Naive B cell (primary cell): ENCODE measurements around the gene GRHPR. TPM values are rescaled to one million over a fixed set of nuclear protein-coding genes. Genes with fewer than 3 reads are reported as not detected.
"Not testable (repeated sequence)": the region's sequence is repeated elsewhere in the genome, so short reads cannot be mapped to it uniquely, and the experiment has no call there.

Experiments used
- ATAC-seq, 2 donors: fragments of 150-1000 bp; cut with Tn5 transposase; 2 replicates each; pipeline ENCODE4 v1.10.0; 2021; ENCODE audit warnings: low read depth in 2 of 2, mild to moderate bottlenecking in 2 of 2, moderate library complexity in 2 of 2
- DNase-seq: peaks from one replicate; pipeline ENCODE4 v3.0.0; 2022
- H3K27ac Mint-ChIP-seq, 6 donors: one replicate each; pipeline ENCODE4 v1.8.0; 2020 to 2022; ENCODE audit warnings: mild to moderate bottlenecking in 6 of 6, mixed read lengths in 6 of 6, moderate library complexity in 5 of 6, inconsistent platforms in 2 of 6
- H3K27me3 Mint-ChIP-seq, 3 donors: one replicate each; pipeline ENCODE4 v1.8.0; 2021 to 2022; ENCODE audit warnings: mixed read lengths in 3 of 3, mild to moderate bottlenecking in 1 of 3
- H3K36me3 Mint-ChIP-seq, 2 donors: one replicate each; pipeline ENCODE4 v1.8.0; 2020 to 2022; ENCODE audit warnings: mixed read lengths in 2 of 2, inconsistent platforms in 1 of 2, mild to moderate bottlenecking in 1 of 2
- H3K4me1 Mint-ChIP-seq, 3 donors: one replicate each; pipeline ENCODE4 v1.8.0; 2020 to 2022; ENCODE audit warnings: mixed read lengths in 3 of 3, inconsistent platforms in 1 of 3, mild to moderate bottlenecking in 1 of 3, moderate library complexity in 1 of 3
- H3K4me3 Mint-ChIP-seq, 8 donors: one replicate each; pipeline ENCODE4 v1.8.0; 2020 to 2022; ENCODE audit warnings: mild to moderate bottlenecking in 8 of 8, mixed read lengths in 8 of 8, moderate library complexity in 8 of 8, inconsistent platforms in 2 of 8
- H3K9me3 Mint-ChIP-seq, 7 donors: one replicate each; pipeline ENCODE4 v1.8.0; 2020 to 2022; ENCODE audit warnings: mixed read lengths in 7 of 7, mild to moderate bottlenecking in 5 of 7, inconsistent platforms in 2 of 7, moderate library complexity in 1 of 7
- polyA plus RNA-seq, 6 donors: library from polyadenylated mRNA; unstranded; fragments of 300-500 nt; fragmentation: Illumina TruSeq; gene quantifications; one replicate each; pipeline ENCODE4 v1.2.3, GENCODE V29; 2021; ENCODE audit warnings: low read depth in 6 of 6

Gene GRHPR
- polyA plus RNA-seq, 6 donors from 2014 or later: 90.5 to 185 (median 126) TPM

DNA sequence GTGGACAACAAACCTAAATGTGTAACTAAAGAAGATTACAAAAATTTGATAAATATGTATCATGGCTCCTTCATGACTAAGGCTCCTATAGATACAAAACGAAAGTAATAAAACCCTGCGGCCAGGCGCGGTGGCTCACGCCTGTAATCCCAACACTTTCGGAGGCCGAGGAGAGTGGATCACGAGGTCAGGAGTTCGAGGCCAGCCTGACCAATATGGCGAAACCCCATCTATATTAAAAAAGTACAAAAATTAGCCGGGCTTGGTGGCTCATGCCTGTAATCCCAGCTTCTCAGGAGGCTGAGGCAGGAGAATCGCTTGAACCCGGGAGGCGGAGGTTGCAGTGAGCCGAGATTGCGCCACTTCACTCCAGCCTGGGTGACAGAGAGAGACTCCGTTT lies 45.0 kb downstream of the GRHPR start:
- not testable (repeated sequence) for H3K36me3 Mint-ChIP-seq, ATAC-seq, H3K9me3 Mint-ChIP-seq, H3K27me3 Mint-ChIP-seq, DNase-seq, H3K27ac Mint-ChIP-seq
- Mint-ChIP-seq H3K4me1 (peaks cover 24 to 41% (median 39%) of the 10 kb centered on the region in 3 donors), H3K4me3 (peak overlapping the region in 2 of 8 donors; percentile 96 to 98)

DNA sequence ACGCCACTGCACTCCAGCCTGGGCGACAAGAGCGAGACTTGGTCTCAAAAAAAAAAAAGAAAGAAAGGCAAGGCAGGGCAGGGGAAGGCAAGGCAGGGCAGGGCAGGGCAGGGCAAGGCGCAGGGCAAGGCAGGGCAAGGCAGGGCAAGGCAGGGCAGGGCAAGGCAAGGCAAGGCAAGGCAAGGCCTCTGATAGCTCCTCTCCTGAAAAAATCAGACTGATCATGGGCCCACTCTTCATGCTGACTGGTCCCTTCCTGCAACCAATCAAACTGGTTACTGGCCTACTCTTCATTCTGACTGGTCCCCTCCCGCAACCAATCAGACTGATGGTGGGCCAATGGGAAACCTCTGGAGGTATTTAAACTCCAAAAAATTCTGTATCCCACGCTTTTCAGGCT lies 46.1 kb downstream of the GRHPR start:
- H3K27me3 Mint-ChIP-seq: no peaks in the 10 kb centered on the region
- H3K36me3 Mint-ChIP-seq: no peaks in the 10 kb centered on the region
- peak overlapping the region in 2 of 8 donors; percentile 16 to 48 for H3K4me3 Mint-ChIP-seq
- no peak for DNase-seq
- H3K27ac Mint-ChIP-seq: peak overlapping the region in 1 of 6 donors; percentile 54
- peaks cover 15 to 31% (median 29%) of the 10 kb centered on the region in 3 donors for H3K4me1 Mint-ChIP-seq
- no peak for ATAC-seq
- H3K9me3 Mint-ChIP-seq: no peaks in the 10 kb centered on the region

DNA sequence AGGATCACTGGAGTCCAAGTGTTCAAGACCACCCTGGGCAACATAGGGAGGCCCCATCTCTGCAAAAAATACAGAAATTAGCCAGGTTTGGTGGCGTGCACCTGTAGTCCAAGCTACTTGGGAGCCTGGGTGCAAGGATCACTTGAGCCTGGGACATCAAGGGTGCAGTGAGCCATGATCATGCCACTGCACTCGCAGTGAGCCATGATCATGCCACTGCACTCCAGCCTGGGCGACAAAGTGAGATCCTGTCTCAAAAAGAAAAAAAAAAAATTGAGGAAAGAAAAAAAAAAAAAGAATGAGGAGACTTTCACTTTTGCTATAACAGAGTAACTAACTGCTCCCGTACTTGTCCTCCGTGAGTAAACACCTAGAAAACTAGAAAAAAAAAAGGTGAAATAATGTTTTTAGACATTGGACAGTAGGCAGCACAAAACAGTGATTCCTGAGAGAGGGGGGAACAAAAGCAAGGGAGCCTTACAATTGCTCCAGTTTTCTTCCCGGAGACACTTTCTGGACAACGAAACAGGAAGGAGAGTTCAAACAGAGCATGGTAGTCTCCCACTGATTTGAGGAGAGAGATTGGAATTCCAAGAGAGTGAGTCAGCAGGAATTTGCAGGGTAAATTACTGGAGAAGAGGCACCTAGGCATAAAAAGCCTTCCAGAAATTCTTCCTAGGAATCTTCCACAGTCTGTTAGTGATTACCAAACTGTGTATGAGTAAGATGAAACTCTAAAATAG lies 49.6 kb downstream of the GRHPR start:
- DNase-seq: no peak
- peaks cover 0 to 6% (median 0%) of the 10 kb centered on the region in 3 donors for H3K27me3 Mint-ChIP-seq
- no peak for ATAC-seq
- H3K9me3 Mint-ChIP-seq: peaks cover 1 to 14% (median 5%) of the 10 kb centered on the region in 7 donors
- peaks cover 10 to 15% (median 11%) of the 10 kb centered on the region in 3 donors for H3K4me1 Mint-ChIP-seq
- peak overlapping the region; percentile 16 to 86 (median 74) for H3K4me3 Mint-ChIP-seq
- no peaks in the 10 kb centered on the region for H3K36me3 Mint-ChIP-seq
- H3K27ac Mint-ChIP-seq: peak overlapping the region in 4 of 6 donors; percentile 21 to 72 (median 48)

DNA sequence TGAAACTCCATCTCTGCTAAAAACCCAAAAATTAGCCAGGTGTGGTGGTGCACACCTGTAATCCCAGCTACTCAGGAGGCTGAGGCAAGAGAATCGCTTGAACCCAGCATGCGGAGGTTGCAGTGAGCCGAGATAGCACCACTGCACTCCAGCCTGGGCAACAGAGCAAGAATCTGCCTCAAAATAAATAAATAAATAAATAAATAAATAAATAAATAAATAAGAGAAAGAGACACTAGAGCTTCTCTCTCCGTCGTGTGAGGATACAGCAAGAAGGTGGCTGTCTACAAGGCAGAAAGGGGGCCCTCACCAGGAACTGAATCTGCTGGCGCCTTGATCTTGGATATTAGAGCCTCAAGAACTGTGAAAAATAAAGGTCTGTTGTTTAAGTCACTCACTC lies 51.5 kb downstream of the GRHPR start:
- Mint-ChIP-seq H3K9me3 (peaks cover 1 to 14% (median 5%) of the 10 kb centered on the region in 7 donors), H3K4me1 (peaks cover 18 to 23% (median 19%) of the 10 kb centered on the region in 3 donors)
- DNase-seq, H3K36me3 Mint-ChIP-seq, H3K27ac Mint-ChIP-seq, H3K4me3 Mint-ChIP-seq, H3K27me3 Mint-ChIP-seq, ATAC-seq: not testable (repeated sequence)

DNA sequence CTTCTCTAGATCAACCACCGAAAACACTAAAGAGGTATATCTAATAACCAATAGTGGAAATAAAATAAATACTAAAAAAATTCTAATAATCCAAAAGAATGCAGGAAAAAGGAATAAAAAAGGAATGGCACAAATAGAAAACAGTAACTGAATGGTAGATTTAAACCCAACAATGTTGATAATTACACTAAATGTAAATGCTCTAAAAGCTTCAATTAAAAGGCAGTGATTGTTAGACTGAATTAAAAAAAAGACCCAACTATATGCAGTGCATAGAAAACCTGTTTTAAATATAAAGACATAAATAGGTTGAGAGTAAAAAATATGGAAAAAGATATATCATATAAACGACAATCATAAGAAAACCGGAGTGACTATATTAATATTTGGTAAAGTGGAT lies 51.9 kb downstream of the GRHPR start:
- peaks cover 1 to 14% (median 5%) of the 10 kb centered on the region in 7 donors for H3K9me3 Mint-ChIP-seq
- peaks cover 0 to 6% (median 0%) of the 10 kb centered on the region in 3 donors for H3K27me3 Mint-ChIP-seq
- no peak overlapping the region for H3K27ac Mint-ChIP-seq

DNA sequence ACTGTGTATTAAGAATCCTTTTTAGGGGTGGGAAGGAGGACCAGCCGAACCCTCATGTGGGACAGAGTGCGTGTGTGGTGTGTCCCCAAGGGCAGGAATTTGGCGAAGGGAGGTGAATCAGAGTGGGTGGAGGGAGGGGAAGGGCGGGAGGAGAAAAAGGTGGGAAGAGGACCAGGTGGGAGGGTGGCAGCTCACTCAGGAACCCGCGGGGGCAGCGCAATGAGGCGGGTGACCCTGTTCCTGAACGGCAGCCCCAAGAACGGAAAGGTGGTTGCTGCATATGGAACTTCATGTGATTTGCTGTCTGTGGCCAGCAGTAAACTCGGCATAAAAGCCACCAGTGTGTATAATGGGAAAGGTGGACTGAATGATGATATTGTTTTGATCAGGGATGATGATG lies 54.4 kb downstream of the GRHPR start:
- DNase-seq: no peak
- ATAC-seq: no peak
- Mint-ChIP-seq H3K9me3 (peaks cover 1 to 14% (median 5%) of the 10 kb centered on the region in 7 donors), H3K27ac (peak overlapping the region in 3 of 6 donors; percentile 9 to 40 (median 16)), H3K36me3 (no peaks in the 10 kb centered on the region), H3K27me3 (peaks cover 0 to 13% (median 9%) of the 10 kb centered on the region in 3 donors), H3K4me1 (peaks cover 13 to 24% (median 19%) of the 10 kb centered on the region in 3 donors), H3K4me3 (no peak overlapping the region)

More for the DNA sequence above, 51.9 kb downstream of the GRHPR start:
- Mint-ChIP-seq H3K4me1 (peaks cover 18 to 23% (median 19%) of the 10 kb centered on the region in 3 donors), H3K4me3 (no peak overlapping the region), H3K36me3 (no peaks in the 10 kb centered on the region)
- ATAC-seq (no peak), DNase-seq (no peak)

DNA sequence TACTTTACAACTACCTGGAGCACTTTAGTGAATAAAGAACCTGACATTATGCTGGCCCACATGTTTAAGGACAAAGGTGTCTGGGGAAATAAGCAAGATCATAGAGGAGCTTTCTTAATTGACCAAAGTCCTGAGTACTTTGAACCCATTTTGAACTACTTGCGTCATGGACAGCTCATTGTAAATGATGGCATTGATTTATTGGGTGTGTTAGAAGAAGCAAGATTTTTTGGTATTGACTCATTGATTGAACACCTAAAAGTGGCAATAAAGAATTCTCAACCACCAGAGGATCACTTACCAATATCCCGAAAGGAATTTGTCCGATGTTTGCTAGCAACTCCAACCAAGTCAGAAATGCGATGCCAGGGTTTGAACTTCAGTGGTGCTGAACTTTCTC lies 54.9 kb downstream of the GRHPR start:
- Mint-ChIP-seq H3K27me3 (peaks cover 0 to 15% (median 12%) of the 10 kb centered on the region in 3 donors), H3K9me3 (peaks cover 1 to 14% (median 5%) of the 10 kb centered on the region in 7 donors), H3K4me1 (peaks cover 9 to 20% (median 14%) of the 10 kb centered on the region in 3 donors)
- H3K4me3 Mint-ChIP-seq, ATAC-seq, H3K36me3 Mint-ChIP-seq, H3K27ac Mint-ChIP-seq, DNase-seq: not testable (repeated sequence)

DNA sequence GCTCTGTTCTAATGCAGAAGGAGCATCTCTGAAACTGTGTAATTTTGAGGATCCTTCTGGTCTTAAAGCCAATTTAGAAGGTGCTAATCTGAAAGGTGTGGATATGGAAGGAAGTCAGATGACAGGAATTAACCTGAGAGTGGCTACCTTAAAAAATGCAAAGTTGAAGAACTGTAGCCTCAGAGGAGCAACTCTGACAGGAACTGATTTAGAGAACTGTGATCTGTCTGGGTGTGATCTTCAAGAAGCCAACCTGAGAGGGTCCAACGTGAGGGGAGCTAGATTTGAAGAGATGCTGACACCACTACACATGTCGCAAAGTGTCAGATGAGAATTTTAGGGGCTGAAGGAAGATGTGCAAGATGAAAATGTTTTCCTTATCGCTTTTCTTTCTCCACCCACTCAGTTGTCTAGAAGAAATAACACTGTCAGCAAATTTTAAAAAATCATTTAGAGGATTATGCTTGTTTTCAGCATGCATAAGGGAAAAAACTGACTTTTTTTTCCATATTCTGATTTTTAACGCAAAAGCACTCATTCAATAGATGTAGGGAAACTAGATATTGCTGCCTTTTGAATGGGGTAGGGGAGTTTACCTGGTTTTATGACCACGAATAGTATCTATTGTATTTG lies 55.6 kb downstream of the GRHPR start:
- peaks cover 1 to 14% (median 5%) of the 10 kb centered on the region in 7 donors for H3K9me3 Mint-ChIP-seq
- H3K27ac Mint-ChIP-seq: peak overlapping the region in 1 of 6 donors; percentile 11
- peaks cover 0 to 15% (median 12%) of the 10 kb centered on the region in 3 donors for H3K27me3 Mint-ChIP-seq
- H3K36me3 Mint-ChIP-seq, DNase-seq: not testable (repeated sequence)
- ATAC-seq: peak; percentile 61 to 66
- peaks cover 9 to 19% (median 14%) of the 10 kb centered on the region in 3 donors for H3K4me1 Mint-ChIP-seq
- peak overlapping the region in 1 of 8 donors; percentile 12 for H3K4me3 Mint-ChIP-seq

DNA sequence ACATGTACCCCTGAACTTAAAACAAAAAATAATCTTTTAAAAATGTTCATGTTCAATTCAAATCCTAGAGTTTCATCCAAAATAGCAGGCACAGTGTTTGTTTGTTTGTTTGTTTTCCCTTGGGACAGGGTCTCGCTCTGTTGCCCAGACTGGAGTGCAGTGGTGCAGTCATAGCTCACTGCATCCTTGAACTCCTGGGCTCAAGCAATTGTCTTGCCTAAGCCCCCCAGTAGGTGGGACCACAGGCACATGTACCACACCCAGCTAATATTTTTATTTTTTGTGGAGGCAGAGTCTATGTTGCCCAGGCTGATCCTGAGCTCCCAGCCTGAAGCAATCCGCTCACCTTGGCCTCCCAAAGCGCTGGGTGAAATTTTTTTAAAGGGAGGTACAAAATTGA lies 58.3 kb downstream of the GRHPR start:
- no peak overlapping the region for H3K27ac Mint-ChIP-seq
- no peaks in the 10 kb centered on the region for H3K36me3 Mint-ChIP-seq
- ATAC-seq: no peak
- peaks cover 20 to 26% (median 25%) of the 10 kb centered on the region in 3 donors for H3K4me1 Mint-ChIP-seq
- H3K9me3 Mint-ChIP-seq: no peaks in the 10 kb centered on the region
- H3K4me3 Mint-ChIP-seq: no peak overlapping the region
- DNase-seq: no peak
- H3K27me3 Mint-ChIP-seq: peaks cover 0 to 15% (median 12%) of the 10 kb centered on the region in 3 donors

DNA sequence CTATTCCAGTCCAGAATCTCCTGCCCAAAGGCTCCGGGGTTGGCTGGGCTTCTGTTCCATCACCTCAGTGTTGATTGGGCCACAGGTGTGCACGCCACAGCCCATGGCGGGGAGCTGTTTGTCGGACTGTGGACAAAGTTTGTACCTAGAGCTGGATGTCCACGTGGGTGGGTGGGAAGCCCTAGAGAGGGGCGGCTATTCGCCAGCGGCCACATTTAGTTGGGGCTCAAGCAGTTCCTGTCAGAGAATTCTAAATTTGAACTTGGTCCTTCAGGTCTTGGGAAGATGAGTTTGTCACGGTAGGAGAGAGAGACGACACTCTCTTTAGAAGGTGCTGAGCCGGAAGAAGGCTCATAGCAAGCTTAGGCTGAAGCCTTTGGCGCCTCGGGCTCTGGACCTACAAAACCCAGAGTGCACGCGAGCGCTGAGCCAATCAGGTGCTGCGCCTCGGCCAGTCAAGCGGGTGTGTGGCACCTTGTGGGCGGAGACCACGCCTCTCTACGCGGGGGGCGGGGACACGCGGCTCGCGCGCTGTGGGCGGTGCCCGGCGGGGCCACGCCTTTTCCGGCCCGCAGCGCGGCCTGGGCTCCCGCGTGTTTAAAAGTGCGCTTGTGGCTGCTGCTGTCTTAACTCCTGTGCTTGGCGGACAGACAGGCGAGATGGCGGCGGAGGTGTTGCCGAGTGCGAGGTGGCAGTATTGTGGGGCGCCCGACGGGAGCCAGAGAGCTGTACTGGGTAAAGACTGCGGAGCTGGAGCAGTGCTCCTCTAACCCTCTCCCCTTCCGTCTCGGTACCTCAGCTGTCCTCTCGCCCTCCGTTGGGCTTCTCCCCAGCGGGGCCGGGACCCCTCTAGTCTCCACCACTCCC lies 63.1 kb downstream of the GRHPR start, which contains the start of gene POLR1E:
Gene POLR1E (plus strand): TSS at position 560 of the 867 bp plus-strand sequence. CDS start 100 bp downstream, at position 660.
- Mint-ChIP-seq H3K4me1 (peaks cover 24 to 43% (median 41%) of the 10 kb centered on the region in 3 donors), H3K36me3 (peaks cover 6 to 7% of the 10 kb centered on the region in 2 donors), H3K27me3 (peaks cover 0 to 12% (median 9%) of the 10 kb centered on the region in 3 donors), H3K9me3 (no peaks in the 10 kb centered on the region), H3K27ac (peak within 1 kb of the TSS; percentile 66 to 96 (median 93)), H3K4me3 (peak within 1 kb of the TSS; percentile 92 to 99 (median 95))
- DNase-seq (peak; percentile 97), ATAC-seq (peak; percentile 97)

DNA sequence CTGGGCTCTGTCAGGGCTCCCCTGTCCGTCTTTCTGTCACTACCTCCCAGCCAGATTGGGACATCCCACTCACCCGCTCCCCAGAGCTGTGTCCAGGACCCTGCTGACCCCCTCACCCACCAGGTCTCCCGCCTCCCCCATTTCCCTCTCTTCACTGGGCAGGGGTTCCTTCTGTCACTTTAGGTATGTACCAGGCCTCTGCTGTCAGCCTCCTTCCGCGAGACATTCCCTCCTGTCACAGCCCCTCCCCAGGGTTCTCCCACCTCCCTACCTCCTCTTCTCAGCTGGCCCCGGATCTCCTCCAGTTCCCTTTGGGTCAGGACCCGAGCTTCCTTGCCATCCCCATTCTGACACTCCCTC lies 63.7 kb downstream of the GRHPR start:
- DNase-seq: no peak
- no peaks in the 10 kb centered on the region for H3K9me3 Mint-ChIP-seq
- H3K4me1 Mint-ChIP-seq: peaks cover 24 to 45% (median 41%) of the 10 kb centered on the region in 3 donors
- no peak for ATAC-seq
- peaks cover 0 to 10% (median 9%) of the 10 kb centered on the region in 3 donors for H3K27me3 Mint-ChIP-seq
- H3K4me3 Mint-ChIP-seq: peak overlapping the region; percentile 92 to 99 (median 95)
- peak overlapping the region; percentile 44 to 94 (median 93) for H3K27ac Mint-ChIP-seq
- H3K36me3 Mint-ChIP-seq: peaks cover 8% of the 10 kb centered on the region in 2 donors
